B cell (primary cell): ENCODE measurements around the gene SLC5A2. TPM values are rescaled to one million over a fixed set of nuclear protein-coding genes. Genes with fewer than 3 reads are reported as not detected.

Experiments
- ATAC-seq: fragments of 200-7000 bp; cut with Tn5 transposase; one replicate; pipeline ENCODE4 v1.10.0; 2021; ENCODE audit warnings: low read depth, mild to moderate bottlenecking, moderate number of reproducible peaks, moderate library complexity
- CTCF ChIA-PET: fragments of 350-600 bp; sonication (Branson Sonifier 250); formaldehyde crosslinking; loops from one replicate; lab custom pipeline; 2021; ENCODE audit warnings: antibody characterized with exemption, inconsistent platforms; lab: Charles Lee
- POLR2A ChIA-PET: fragments of 350-600 bp; sonication (Branson Sonifier 250); formaldehyde crosslinking; loops from one replicate; lab custom pipeline; 2021; ENCODE audit warnings: antibody characterized with exemption; lab: Charles Lee
- DNase-seq: peaks from one replicate; pipeline ENCODE4 v3.0.0; 2013
- H2AFZ ChIP-seq: 2 replicates; pipeline ENCODE4 v1.6.1; 2012; ENCODE audit warnings: mild to moderate bottlenecking, low read depth, low read length; ENCODE audit not compliant: insufficient read depth, poor library complexity, severe bottlenecking
- H3K27ac ChIP-seq, 2 donors: 1 replicate in 1 of 2; 2 replicates in 1 of 2; pipeline ENCODE4 v1.5.1; 2012 to 2013; ENCODE audit warnings: low read length in 2 of 2, mild to moderate bottlenecking in 2 of 2, moderate library complexity in 1 of 2
- H3K27me3 ChIP-seq, 4 experiments: fragments of 200-600 bp in 1 of 4; sonication (generic) in 1 of 4; replicated peaks in 1 of 4; 1 replicate in 2 of 4; 2 replicates in 2 of 4; pipeline versions ENCODE4 v1.6.1 to v1.7.0; 2013 to 2016; ENCODE audit warnings: low read length in 3 of 4, mild to moderate bottlenecking in 2 of 4, mixed read lengths in 1 of 4, moderate library complexity in 1 of 4; ENCODE audit not compliant: insufficient read depth in 4 of 4, control insufficient read depth in 3 of 4; ENCODE audit errors: control extremely low read depth in 1 of 4
- H3K36me3 ChIP-seq, 2 experiments: replicated peaks in 1 of 2; 1 replicate in 1 of 2; 2 replicates in 1 of 2; pipeline versions ENCODE4 v1.6.1 to v1.7.1; 2013; ENCODE audit warnings: low read length in 1 of 2; ENCODE audit not compliant: insufficient read depth in 2 of 2, control insufficient read depth in 1 of 2; ENCODE audit errors: control extremely low read depth in 1 of 2, extremely low read depth in 1 of 2
- H3K4me1 ChIP-seq, 2 donors: fragments of 200-600 bp in 1 of 2; sonication (generic) in 1 of 2; 1 replicate in 1 of 2; 2 replicates in 1 of 2; pipeline versions ENCODE4 v1.5.1 to v1.6.1; 2013 to 2017; ENCODE audit warnings: low read length in 2 of 2; ENCODE audit not compliant: control insufficient read depth in 2 of 2, insufficient read depth in 2 of 2
- H3K4me2 ChIP-seq: replicated peaks from 2 replicates; pipeline ENCODE3; 2012; ENCODE audit warnings: mild to moderate bottlenecking, low read depth, low read length; ENCODE audit not compliant: poor library complexity, severe bottlenecking
- H3K4me3 ChIP-seq, 5 experiments: fragments of 200-600 bp in 1 of 5; sonication (generic) in 1 of 5; 1 replicate in 3 of 5; 2 replicates in 2 of 5; pipeline versions ENCODE4 v1.5.1 to v1.7.0; 2011 to 2016; ENCODE audit warnings: low read length in 4 of 5, mild to moderate bottlenecking in 4 of 5, low read depth in 2 of 5, control low read depth in 1 of 5, moderate library complexity in 1 of 5; ENCODE audit not compliant: insufficient read depth in 1 of 5; ENCODE audit errors: control extremely low read depth in 1 of 5, extremely low read depth in 1 of 5
- H3K79me2 ChIP-seq: fragments of 200-600 bp; sonication (generic); one replicate; pipeline ENCODE4 v1.6.0; 2016; ENCODE audit warnings: low read length; ENCODE audit not compliant: control insufficient read depth, insufficient read depth
- H3K9ac ChIP-seq: fragments of 200-600 bp; sonication (generic); 2 replicates; pipeline ENCODE4 v1.6.1; 2017; ENCODE audit warnings: mild to moderate bottlenecking, low read length, moderate library complexity
- H3K9me3 ChIP-seq, 3 donors: one replicate each; pipeline versions ENCODE4 v1.6.1 to v1.7.1; 2013; ENCODE audit warnings: low read length in 2 of 3; ENCODE audit not compliant: control insufficient read depth in 2 of 3, insufficient read depth in 1 of 3; ENCODE audit errors: control extremely low read depth in 1 of 3
- H4K20me1 ChIP-seq: 2 replicates; pipeline ENCODE4 v1.6.0; 2012; ENCODE audit warnings: mild to moderate bottlenecking, low read length; ENCODE audit not compliant: insufficient read depth, control insufficient read depth, poor library complexity, severe bottlenecking
- H3K27ac Mint-ChIP-seq: one replicate; pipeline ENCODE4 v1.8.0; 2021; ENCODE audit warnings: mixed read lengths
- H3K27me3 Mint-ChIP-seq: one replicate; pipeline ENCODE4 v1.8.0; 2021; ENCODE audit warnings: mixed read lengths
- H3K4me1 Mint-ChIP-seq: one replicate; pipeline ENCODE4 v1.8.0; 2021; ENCODE audit warnings: mixed read lengths
- H3K4me3 Mint-ChIP-seq: one replicate; pipeline ENCODE4 v1.8.0; 2021; ENCODE audit warnings: mixed read lengths
- H3K9me3 Mint-ChIP-seq: one replicate; pipeline ENCODE4 v1.8.0; 2022; ENCODE audit warnings: mixed read lengths; ENCODE audit not compliant: insufficient read depth
- EZH2 ChIP-seq: IDR thresholded peaks from 2 replicates; pipeline ENCODE4 v1.6.1; 2012; ENCODE audit warnings: borderline replicate concordance, low read depth, mild to moderate bottlenecking, moderate library complexity, low read length; ENCODE audit not compliant: insufficient read depth, poor library complexity, severe bottlenecking
- WGBS: methylation state at CpG from one replicate; pipeline ENCODE4 v1.1.5; 2013; ENCODE audit warnings: missing lambda C conversion rate; ENCODE audit not compliant: insufficient coverage; 5-methylcytosine and 5-hydroxymethylcytosine counted together
- intact Hi-C: fragments of 100-400 bp; cut with micrococcal nuclease; formaldehyde crosslinking; loops from one replicate; pipeline ENCODE4 v1.10.0; 2022
- polyA plus RNA-seq: library from polyadenylated mRNA; depleted of rRNA; stranded (reverse); fragments of >200 nt; gene quantifications from 2 replicates; pipeline ENCODE4 v1.2.3, GENCODE V29; 2012
- total RNA-seq, 2 donors: library from RNA; stranded (reverse); fragments of 120-200 nt in 1 of 2; gene quantifications; 1 replicate in 1 of 2; 2 replicates in 1 of 2; pipeline versions ENCODE4 v1.2.3 to v1.2.4, GENCODE V29; 2013 to 2022
- TF ChIP-seq, protein P1 (sequence below): fragments of 200-600 bp; IDR thresholded peaks from one replicate; pipeline ENCODE4 v1.8.0; 2022; ENCODE audit warnings: antibody characterized with exemption, mild to moderate bottlenecking

SLC5A2 gene
- total and polyA plus RNA-seq, 2 donors (not counting 1 experiment from before 2014, with no cell fraction given) = 0.67 to 0.69 TPM

GRCh38 chr16:31453255-31454204, 29.4 kb upstream of the SLC5A2 start:
- Histone ChIP-seq H3K27ac (no peak overlapping the region), H3K27me3 (no peaks in the 10 kb centered on the region), H3K36me3 (no peaks in the 10 kb centered on the region), H3K4me3 (no peak overlapping the region), H4K20me1 (peaks cover 27% of the 10 kb centered on the region), H3K4me2 (no peak overlapping the region), H3K9ac (no peak overlapping the region), H3K9me3 (no peaks in the 10 kb centered on the region), H3K4me1 (peaks cover 21 to 31% of the 10 kb centered on the region in 2 donors), H2AFZ (no peak overlapping the region), H3K79me2 (peaks cover 9% of the 10 kb centered on the region)
- 84% methylated on average over 15 of the region's 20 CpGs for WGBS
- POLR2A ChIA-PET = no interaction called here
- no peaks in the 10 kb centered on the region for H3K27me3 Mint-ChIP-seq
- DNase-seq = no peak
- no peak overlapping the region for H3K27ac Mint-ChIP-seq
- ATAC-seq = no peak
- no peak overlapping the region for H3K4me3 Mint-ChIP-seq
- peaks cover 43% of the 10 kb centered on the region for H3K4me1 Mint-ChIP-seq
- intact Hi-C loops = no loop called here
- no peaks in the 10 kb centered on the region for H3K9me3 Mint-ChIP-seq
- no peak for TF ChIP-seq EZH2
- TF ChIP-seq, protein P1, sequence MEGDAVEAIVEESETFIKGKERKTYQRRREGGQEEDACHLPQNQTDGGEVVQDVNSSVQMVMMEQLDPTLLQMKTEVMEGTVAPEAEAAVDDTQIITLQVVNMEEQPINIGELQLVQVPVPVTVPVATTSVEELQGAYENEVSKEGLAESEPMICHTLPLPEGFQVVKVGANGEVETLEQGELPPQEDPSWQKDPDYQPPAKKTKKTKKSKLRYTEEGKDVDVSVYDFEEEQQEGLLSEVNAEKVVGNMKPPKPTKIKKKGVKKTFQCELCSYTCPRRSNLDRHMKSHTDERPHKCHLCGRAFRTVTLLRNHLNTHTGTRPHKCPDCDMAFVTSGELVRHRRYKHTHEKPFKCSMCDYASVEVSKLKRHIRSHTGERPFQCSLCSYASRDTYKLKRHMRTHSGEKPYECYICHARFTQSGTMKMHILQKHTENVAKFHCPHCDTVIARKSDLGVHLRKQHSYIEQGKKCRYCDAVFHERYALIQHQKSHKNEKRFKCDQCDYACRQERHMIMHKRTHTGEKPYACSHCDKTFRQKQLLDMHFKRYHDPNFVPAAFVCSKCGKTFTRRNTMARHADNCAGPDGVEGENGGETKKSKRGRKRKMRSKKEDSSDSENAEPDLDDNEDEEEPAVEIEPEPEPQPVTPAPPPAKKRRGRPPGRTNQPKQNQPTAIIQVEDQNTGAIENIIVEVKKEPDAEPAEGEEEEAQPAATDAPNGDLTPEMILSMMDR = no peak
- CTCF ChIA-PET = interaction anchor here (7.2 kb wide), 1 partner anchor 10 kb away, joined by 43 read pairs; the partner anchor contains the start of gene ZNF843
